SK-N-SH treated with all-trans-retinoic acid at 6 μM for 48 hours (cell line): ENCODE measurements around the gene ERI2.

Experiments used
- ATAC-seq: fragments of 200-7000 bp; cut with Tn5 transposase; 3 replicates; pipeline ENCODE4 v1.9.1; 2020; ENCODE audit warnings: mild to moderate bottlenecking, moderate library complexity
- ARNTL ChIP-seq: fragments of 450-650 bp; formaldehyde crosslinking; IDR thresholded peaks from 2 replicates; pipeline ENCODE4 v1.5.0; 2020; ENCODE audit warnings: low read depth, mild to moderate bottlenecking, moderate library complexity, borderline replicate concordance
- CREB5 ChIP-seq: fragments of 250-450 bp; sonication (Bioruptor Pico); IDR thresholded peaks from 2 replicates; pipeline ENCODE4 v1.5.1; 2020; ENCODE audit warnings: low read depth, mild to moderate bottlenecking, moderate library complexity
- CSRNP3 ChIP-seq: fragments of 250-450 bp; sonication (Bioruptor Pico); IDR thresholded peaks from 2 replicates; pipeline ENCODE4 v1.5.1; 2021; ENCODE audit warnings: mild to moderate bottlenecking, moderate library complexity
- ESRRG ChIP-seq: fragments of 250-450 bp; sonication (Bioruptor Pico); IDR thresholded peaks from 2 replicates; pipeline ENCODE4 v1.6.1; 2021; ENCODE audit warnings: mild to moderate bottlenecking
- GLIS3 ChIP-seq: fragments of 250-450 bp; sonication (Bioruptor Pico); IDR thresholded peaks from 2 replicates; pipeline ENCODE4 v1.5.0; 2020; ENCODE audit warnings: mild to moderate bottlenecking, moderate library complexity
- OSR1 ChIP-seq: fragments of 250-450 bp; sonication (Bioruptor Pico); IDR thresholded peaks from 2 replicates; pipeline ENCODE4 v1.8.0; 2022; ENCODE audit warnings: moderate library complexity, mild to moderate bottlenecking, inconsistent platforms
- PATZ1 ChIP-seq: fragments of 250-450 bp; sonication (Bioruptor Pico); IDR thresholded peaks from 2 replicates; pipeline ENCODE4 v1.8.0; 2020; ENCODE audit warnings: mild to moderate bottlenecking, moderate library complexity, borderline replicate concordance
- POU6F1 ChIP-seq: fragments of 250-450 bp; sonication (Bioruptor Pico); IDR thresholded peaks from 2 replicates; pipeline ENCODE4 v1.8.0; 2021; ENCODE audit warnings: low read depth, mild to moderate bottlenecking, moderate library complexity, borderline replicate concordance
- PPARA ChIP-seq: fragments of 250-450 bp; sonication (Bioruptor Pico); IDR thresholded peaks from 2 replicates; pipeline ENCODE4 v1.5.0; 2020; ENCODE audit warnings: mild to moderate bottlenecking, borderline replicate concordance
- SNAI2 ChIP-seq: fragments of 250-450 bp; sonication (Bioruptor Pico); IDR thresholded peaks from 2 replicates; pipeline ENCODE4 v1.5.0; 2020; ENCODE audit warnings: mild to moderate bottlenecking, moderate library complexity
- TCF4 ChIP-seq: fragments of 250-450 bp; sonication (Bioruptor Pico); IDR thresholded peaks from 2 replicates; pipeline ENCODE4 v1.8.0; 2021; ENCODE audit warnings: mild to moderate bottlenecking, moderate library complexity, borderline replicate concordance
- TOX ChIP-seq: fragments of 250-450 bp; sonication (Bioruptor Pico); IDR thresholded peaks from 2 replicates; pipeline ENCODE4 v1.8.0; 2021; ENCODE audit warnings: mild to moderate bottlenecking, moderate library complexity, borderline replicate concordance
- TSHZ2 ChIP-seq: fragments of 250-450 bp; sonication (Bioruptor Pico); IDR thresholded peaks from 2 replicates; pipeline ENCODE4 v1.5.0; 2020; ENCODE audit warnings: mild to moderate bottlenecking, moderate library complexity
- ZC3H10 ChIP-seq: fragments of 250-450 bp; sonication (Bioruptor Pico); IDR thresholded peaks from 2 replicates; pipeline ENCODE4 v1.5.1; 2021; ENCODE audit warnings: mild to moderate bottlenecking, moderate library complexity
- ZFP3 ChIP-seq: fragments of 250-450 bp; sonication (Bioruptor Pico); IDR thresholded peaks from 2 replicates; pipeline ENCODE4 v1.5.0; 2020; ENCODE audit warnings: mild to moderate bottlenecking, moderate library complexity
- ZFP30 ChIP-seq: fragments of 450-650 bp; formaldehyde crosslinking; IDR thresholded peaks from 2 replicates; pipeline ENCODE4 v1.5.0; 2022; ENCODE audit warnings: mild to moderate bottlenecking, moderate library complexity
- ZNF565 ChIP-seq: fragments of 450-650 bp; formaldehyde crosslinking; conservative IDR thresholded peaks from 2 replicates; pipeline ENCODE4 v1.5.0; 2020; ENCODE audit warnings: low read depth, mild to moderate bottlenecking, moderate library complexity
- ZNF70 ChIP-seq: fragments of 450-650 bp; formaldehyde crosslinking; IDR thresholded peaks from 2 replicates; pipeline ENCODE4 v1.5.0; 2020; ENCODE audit warnings: mild to moderate bottlenecking, moderate library complexity
- ZNF8 ChIP-seq: fragments of 450-650 bp; formaldehyde crosslinking; IDR thresholded peaks from 2 replicates; pipeline ENCODE4 v1.5.0; 2020; ENCODE audit warnings: mild to moderate bottlenecking, moderate library complexity

Gene ERI2

GRCh38 chr16:20791923-20792612 is 14.2 kb downstream of the ERI2 start:
- TF ChIP-seq ARNTL: no peak
- TF ChIP-seq SNAI2: no peak
- no peak for TF ChIP-seq ZNF8 (CRISPR knock-in tag)
- TF ChIP-seq OSR1: no peak
- TF ChIP-seq ZNF70: no peak
- TF ChIP-seq TSHZ2 (CRISPR knock-in tag): no peak
- TF ChIP-seq ESRRG (CRISPR knock-in tag): no peak
- TF ChIP-seq ZFP30 (CRISPR knock-in tag): no peak
- TF ChIP-seq ZC3H10 (CRISPR knock-in tag): no peak
- TF ChIP-seq TOX: no peak
- no peak for ATAC-seq

GRCh38 chr16:20789130-20789529 is 17.1 kb downstream of the ERI2 start:
- TF ChIP-seq SNAI2: no peak
- TF ChIP-seq ESRRG (CRISPR knock-in tag): no peak
- TF ChIP-seq ARNTL: no peak
- TF ChIP-seq PATZ1 (CRISPR knock-in tag): no peak
- TF ChIP-seq POU6F1 (CRISPR knock-in tag): no peak
- TF ChIP-seq PPARA (CRISPR knock-in tag): no peak
- TF ChIP-seq ZFP3 (CRISPR knock-in tag): no peak
- no peak for TF ChIP-seq TOX
- no peak for TF ChIP-seq ZNF8 (CRISPR knock-in tag)
- no peak for TF ChIP-seq CSRNP3 (CRISPR knock-in tag)
- TF ChIP-seq TCF4: no peak
- TF ChIP-seq ZC3H10 (CRISPR knock-in tag): no peak
- TF ChIP-seq ZNF565 (CRISPR knock-in tag): no peak
- no peak for TF ChIP-seq ZNF70
- TF ChIP-seq ZFP30 (CRISPR knock-in tag): no peak
- TF ChIP-seq GLIS3 (CRISPR knock-in tag): no peak
- ATAC-seq: no peak

- ATAC-seq: no peak
- TF ChIP-seq CREB5 (CRISPR knock-in tag) (no peak), SNAI2 (no peak), TOX (no peak)
- TF ChIP-seq, all 23 proteins: peak for 0
Observed at GRCh38 chr16:20784204-20784603, 22.1 kb downstream of the ERI2 start.

GRCh38 chr16:20782470-20782869 is 23.8 kb downstream of the ERI2 start:
- TF ChIP-seq ZC3H10 (CRISPR knock-in tag) (no peak), GLIS3 (CRISPR knock-in tag) (no peak)
- no peak for ATAC-seq
